HEK293T (cell line): ENCODE results near the gene NPHP4.

ENCODE experiments used
- CTCF ChIA-PET: fragments of 350-600 bp; formaldehyde crosslinking; extraction: SDS; loops from one replicate; lab custom pipeline; 2021; ENCODE audit warnings: antibody characterized with exemption, inconsistent platforms; lab: Yijun Ruan, JAX
- POLR2A ChIA-PET: fragments of 350-600 bp; formaldehyde crosslinking; extraction: SDS; loops from one replicate; lab custom pipeline; 2020; ENCODE audit warnings: antibody characterized with exemption, inconsistent platforms; lab: Yijun Ruan, JAX
- DNase-seq: peaks from one replicate; pipeline ENCODE4 v3.0.0; 2012; ENCODE audit warnings: mixed read lengths; ENCODE audit errors: extremely low spot score
- ARNT ChIP-seq: fragments of 450-650 bp; IDR thresholded peaks from 2 replicates; pipeline ENCODE4 v1.6.1; 2017; ENCODE audit warnings: mild to moderate bottlenecking
- BHLHE40 ChIP-seq: fragments of 450-650 bp; IDR thresholded peaks from 2 replicates; pipeline ENCODE4 v1.6.1; 2016; ENCODE audit warnings: mild to moderate bottlenecking, moderate library complexity, borderline replicate concordance
- CTBP1 ChIP-seq: fragments of 450-650 bp; IDR thresholded peaks from 2 replicates; pipeline ENCODE4 v1.6.1; 2016; ENCODE audit warnings: borderline replicate concordance
- ELF4 ChIP-seq: fragments of 450-650 bp; IDR thresholded peaks from 2 replicates; pipeline ENCODE4 v1.6.1; 2017; ENCODE audit warnings: antibody characterized with exemption
- FOXA1 ChIP-seq: fragments of 450-650 bp; IDR thresholded peaks from 2 replicates; pipeline ENCODE4 v1.6.1; 2016; ENCODE audit warnings: mild to moderate bottlenecking
- FOXK2 ChIP-seq: fragments of 450-650 bp; IDR thresholded peaks from 2 replicates; pipeline ENCODE4 v1.6.1; 2016; ENCODE audit warnings: mild to moderate bottlenecking
- FOXM1 ChIP-seq: fragments of 450-650 bp; IDR thresholded peaks from 2 replicates; pipeline ENCODE4 v1.6.1; 2017; ENCODE audit warnings: mild to moderate bottlenecking, borderline replicate concordance
- HDGF ChIP-seq: fragments of 450-650 bp; IDR thresholded peaks from 2 replicates; pipeline ENCODE4 v1.6.1; 2017; ENCODE audit warnings: antibody characterized with exemption, borderline replicate concordance
- L3MBTL2 ChIP-seq: fragments of 450-650 bp; conservative IDR thresholded peaks from 2 replicates; pipeline ENCODE4 v1.6.1; 2016; ENCODE audit warnings: mild to moderate bottlenecking
- LEF1 ChIP-seq: fragments of 450-650 bp; IDR thresholded peaks from 2 replicates; pipeline ENCODE4 v1.6.1; 2017; ENCODE audit warnings: mild to moderate bottlenecking, borderline replicate concordance
- NFRKB ChIP-seq: fragments of 450-650 bp; IDR thresholded peaks from 2 replicates; pipeline ENCODE4 v1.6.1; 2016; ENCODE audit warnings: mild to moderate bottlenecking, moderate library complexity
- SP1 ChIP-seq: fragments of 450-650 bp; IDR thresholded peaks from 2 replicates; pipeline ENCODE4 v1.6.1; 2017
- SUZ12 ChIP-seq: fragments of 450-650 bp; IDR thresholded peaks from 2 replicates; pipeline ENCODE4 v1.6.1; 2016; ENCODE audit warnings: mild to moderate bottlenecking
- TARDBP ChIP-seq: fragments of 450-650 bp; IDR thresholded peaks from 2 replicates; pipeline ENCODE4 v1.6.1; 2016
- ZNF384 ChIP-seq: fragments of 450-650 bp; IDR thresholded peaks from 2 replicates; pipeline ENCODE4 v1.6.1; 2016
- TF ChIP-seq, protein P1 (sequence below): fragments of 450-650 bp; IDR thresholded peaks from 2 replicates; pipeline ENCODE4 v1.6.1; 2016

Gene NPHP4

DNA sequence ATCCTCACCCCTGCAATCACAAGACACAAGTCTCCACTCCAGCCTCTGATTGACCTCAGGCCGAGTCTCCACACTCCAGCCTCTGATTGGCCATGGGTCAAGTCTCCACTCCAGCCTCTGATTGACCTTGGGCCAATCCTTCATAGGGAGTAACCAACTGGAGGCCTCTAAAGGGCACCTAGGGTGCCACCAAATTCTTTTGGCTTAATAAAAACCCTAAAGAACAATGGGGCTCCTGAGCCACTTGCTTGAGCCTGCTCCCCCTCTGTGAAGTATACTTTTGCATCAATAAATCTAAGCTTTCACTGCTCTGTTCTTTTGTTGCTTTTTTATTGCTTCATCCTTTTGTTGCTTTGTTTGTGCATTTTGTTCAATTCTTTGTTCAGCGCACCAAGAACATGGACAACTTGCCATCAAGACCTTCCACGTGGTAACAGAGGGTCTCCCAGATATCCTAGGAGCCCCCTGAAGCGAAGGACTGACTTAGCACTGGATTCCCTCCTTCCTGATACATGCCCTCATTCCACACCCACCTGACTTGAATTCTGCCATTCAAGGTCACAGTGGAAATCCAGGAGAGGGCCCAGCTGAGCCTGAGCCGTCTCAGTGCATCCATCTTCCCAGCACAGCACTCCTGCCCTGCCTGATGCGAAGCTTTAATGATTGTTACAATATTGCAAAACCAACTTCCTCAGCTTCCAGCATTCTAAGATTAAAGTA lies 152.9 kb downstream of the NPHP4 start:
- ChIA-PET POLR2A (no interaction called here), CTCF (no interaction called here)
- no peak for TF ChIP-seq BHLHE40
- TF ChIP-seq SUZ12: no peak
- no peak for TF ChIP-seq FOXK2
- TF ChIP-seq L3MBTL2: no peak
- no peak for TF ChIP-seq FOXM1
- no peak for TF ChIP-seq SP1
- TF ChIP-seq TARDBP: no peak
- TF ChIP-seq, protein P1, sequence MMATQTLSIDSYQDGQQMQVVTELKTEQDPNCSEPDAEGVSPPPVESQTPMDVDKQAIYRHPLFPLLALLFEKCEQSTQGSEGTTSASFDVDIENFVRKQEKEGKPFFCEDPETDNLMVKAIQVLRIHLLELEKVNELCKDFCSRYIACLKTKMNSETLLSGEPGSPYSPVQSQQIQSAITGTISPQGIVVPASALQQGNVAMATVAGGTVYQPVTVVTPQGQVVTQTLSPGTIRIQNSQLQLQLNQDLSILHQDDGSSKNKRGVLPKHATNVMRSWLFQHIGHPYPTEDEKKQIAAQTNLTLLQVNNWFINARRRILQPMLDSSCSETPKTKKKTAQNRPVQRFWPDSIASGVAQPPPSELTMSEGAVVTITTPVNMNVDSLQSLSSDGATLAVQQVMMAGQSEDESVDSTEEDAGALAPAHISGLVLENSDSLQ: no peak
- no peak for TF ChIP-seq HDGF
- no peak for TF ChIP-seq CTBP1
- no peak for TF ChIP-seq ZNF384
- TF ChIP-seq LEF1: no peak
- no peak for TF ChIP-seq FOXA1
- no peak for TF ChIP-seq ELF4
- no peak for DNase-seq

DNA sequence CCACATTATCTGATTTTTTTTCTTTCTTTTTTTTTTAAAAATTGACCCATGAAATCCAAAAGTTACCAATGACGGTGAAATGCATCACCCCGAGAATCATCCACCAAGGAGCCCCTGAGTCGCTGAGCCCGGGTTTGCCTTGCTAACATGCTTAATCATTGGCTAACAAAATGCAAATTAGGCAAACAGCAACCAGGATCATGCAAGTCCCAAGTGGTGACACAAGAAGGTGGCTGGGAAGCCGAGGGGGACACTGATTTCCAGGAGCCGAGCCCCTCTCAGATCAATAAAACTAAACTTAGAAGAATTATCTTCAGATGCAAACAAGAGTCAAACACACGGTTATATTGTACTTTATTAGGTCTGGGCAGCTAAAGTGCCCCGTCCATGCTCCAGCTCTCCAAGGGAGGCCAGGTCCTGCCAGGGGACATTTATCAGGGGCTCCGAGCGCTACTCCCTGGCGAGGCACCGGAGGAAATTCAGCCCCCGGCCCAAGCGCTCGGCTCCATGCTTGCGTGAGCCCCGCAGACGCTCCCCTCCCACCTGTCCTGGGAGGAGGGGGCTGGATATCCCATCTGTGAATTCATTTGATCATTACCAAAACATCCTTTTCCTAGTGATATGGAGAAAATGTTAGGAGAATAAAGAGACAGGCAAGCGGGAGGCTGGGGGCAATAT lies 154.1 kb downstream of the NPHP4 start:
- POLR2A ChIA-PET: no interaction called here
- TF ChIP-seq SUZ12 (no peak), SP1 (no peak), TARDBP (no peak), HDGF (no peak), ELF4 (no peak), ZNF384 (no peak), FOXM1 (no peak), NFRKB (no peak), FOXA1 (no peak), LEF1 (no peak), L3MBTL2 (no peak), BHLHE40 (no peak), FOXK2 (no peak), ARNT (no peak)
- TF ChIP-seq, protein P1: no peak
- DNase-seq: no peak
- CTCF ChIA-PET: no interaction called here

DNA sequence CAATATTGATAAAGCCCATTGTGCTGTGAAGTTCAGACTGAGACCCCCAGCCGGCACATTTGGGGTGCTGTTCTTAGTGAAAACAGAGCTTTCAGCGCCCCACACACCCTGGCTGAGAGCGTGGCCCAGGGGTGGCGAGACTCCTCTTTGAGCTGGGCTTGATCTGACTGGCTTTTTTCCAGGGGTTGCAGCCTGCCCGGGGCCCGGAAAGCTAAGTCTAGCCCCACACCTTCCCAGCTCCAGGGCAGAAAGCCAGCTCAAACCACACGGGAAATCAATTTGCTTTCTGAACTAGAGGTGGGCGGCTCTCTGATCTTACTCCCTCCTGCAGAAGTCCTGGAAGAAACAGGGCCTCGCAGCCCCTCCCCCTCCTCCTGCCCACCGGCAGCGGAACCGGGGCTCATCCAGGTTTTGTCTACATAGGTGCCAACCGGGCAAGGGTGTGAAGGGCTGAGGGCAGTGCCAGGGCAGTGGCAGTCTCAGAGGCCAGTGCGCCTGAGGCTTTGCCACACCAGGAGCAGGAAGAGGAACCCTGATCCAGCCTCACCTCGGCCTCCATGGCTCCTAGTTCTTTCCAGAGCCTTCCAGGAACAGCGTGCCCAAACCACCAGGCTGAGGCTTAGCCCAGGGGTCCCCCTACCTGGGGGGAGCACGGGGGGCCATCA lies 155.3 kb downstream of the NPHP4 start:
- TF ChIP-seq ZNF384: no peak
- no peak for TF ChIP-seq TARDBP
- TF ChIP-seq, protein P1: no peak
- TF ChIP-seq CTBP1: no peak
- TF ChIP-seq FOXM1: no peak
- TF ChIP-seq ARNT: no peak
- no peak for TF ChIP-seq HDGF
- no peak for TF ChIP-seq BHLHE40
- TF ChIP-seq NFRKB: no peak
- no peak for TF ChIP-seq FOXK2
- TF ChIP-seq ELF4: no peak
- no peak for TF ChIP-seq SUZ12
- ChIA-PET POLR2A (no interaction called here), CTCF (no interaction called here)
- no peak for DNase-seq

DNA sequence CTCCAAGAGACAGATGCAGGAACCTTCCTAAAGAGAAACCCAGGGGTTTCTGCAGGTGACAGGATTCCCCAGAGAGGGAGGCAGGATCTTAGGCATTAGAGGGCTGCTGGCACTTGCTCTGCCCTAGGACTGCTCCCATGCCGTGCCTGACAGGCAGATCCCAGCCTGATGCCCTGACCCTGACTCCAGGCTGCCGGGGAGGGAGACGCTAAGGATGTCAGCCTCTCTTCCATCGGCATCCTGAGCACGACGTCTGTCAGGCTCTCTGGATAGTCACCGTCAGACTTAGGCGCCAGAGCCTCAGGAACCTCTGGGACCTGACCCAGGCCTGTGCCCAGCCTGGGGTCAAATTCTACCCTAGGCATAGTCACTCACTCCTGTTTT lies 157.1 kb downstream of the NPHP4 start:
- CTCF ChIA-PET: no interaction called here
- no peak for DNase-seq
- POLR2A ChIA-PET: no interaction called here
- no peak for TF ChIP-seq LEF1
- TF ChIP-seq HDGF: no peak
- no peak for TF ChIP-seq SP1
- no peak for TF ChIP-seq ZNF384
- no peak for TF ChIP-seq L3MBTL2
- TF ChIP-seq FOXM1: no peak
- TF ChIP-seq FOXA1: no peak
- TF ChIP-seq NFRKB: no peak
- TF ChIP-seq BHLHE40: no peak

DNA sequence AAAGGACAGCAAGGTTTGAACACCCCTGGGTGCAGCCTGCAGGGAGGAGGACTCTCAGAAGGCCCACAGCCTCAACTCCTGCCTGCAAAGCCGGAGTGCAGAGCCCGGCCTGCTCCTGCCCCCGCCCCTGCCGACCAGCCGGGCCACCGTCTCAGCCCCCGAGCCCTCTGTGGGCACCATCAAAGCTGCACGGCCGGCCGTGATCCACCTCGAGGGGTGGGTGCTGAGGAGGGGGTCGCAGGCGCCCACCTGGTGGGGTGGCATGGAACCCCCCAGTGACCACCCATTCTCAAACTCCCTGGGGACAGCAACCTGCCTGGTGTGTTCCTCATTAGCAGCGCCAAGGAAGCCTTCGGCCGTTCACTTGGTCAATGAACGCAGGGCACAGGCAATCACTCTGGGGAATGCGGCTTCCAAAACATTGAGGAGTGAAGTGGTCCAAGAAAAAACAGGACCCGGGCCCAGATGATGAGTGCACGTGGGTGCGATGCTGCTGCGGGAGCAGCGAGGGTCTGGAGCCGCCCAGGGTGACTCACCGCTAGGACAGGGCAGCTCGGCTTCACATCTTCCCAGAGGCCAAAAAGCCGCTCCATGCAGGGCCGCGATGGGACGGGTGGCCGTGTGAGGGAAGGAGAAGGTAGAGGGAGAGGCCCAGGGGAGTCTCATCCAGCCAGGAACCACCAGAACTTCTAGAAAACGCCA lies 157.6 kb downstream of the NPHP4 start:
- no peak for DNase-seq
- POLR2A ChIA-PET: no interaction called here
- CTCF ChIA-PET: no interaction called here
- no peak for TF ChIP-seq L3MBTL2

DNA sequence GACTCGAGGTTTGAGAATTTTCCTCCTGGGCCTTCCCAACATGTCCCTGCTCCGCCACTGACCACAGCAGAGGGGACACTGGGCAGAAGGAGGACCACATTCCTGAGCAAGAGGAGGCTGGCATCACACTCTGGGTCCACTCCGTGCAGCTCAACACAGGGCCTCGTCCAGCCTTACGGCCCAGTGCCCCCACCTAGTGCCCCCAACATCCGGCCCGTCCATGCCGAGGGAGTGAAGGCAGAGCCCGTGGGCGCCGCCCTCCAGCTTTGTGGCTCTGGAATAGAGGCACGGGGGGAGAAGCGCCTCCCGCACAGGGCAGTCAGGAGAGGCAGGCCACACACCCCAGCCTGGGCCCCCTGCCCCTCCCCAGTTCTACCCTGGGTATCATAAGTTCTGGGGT lies 158.3 kb downstream of the NPHP4 start:
- ChIA-PET CTCF (no interaction called here), POLR2A (no interaction called here)
- TF ChIP-seq L3MBTL2 (no peak), TARDBP (no peak), CTBP1 (no peak), BHLHE40 (no peak), NFRKB (no peak), ELF4 (no peak), LEF1 (no peak)
- DNase-seq: no peak
